Measurements from ENCODE around the gene MUC2. TPM values are rescaled to one million over a fixed set of nuclear protein-coding genes. Genes with fewer than 3 reads are reported as not detected.
"Not testable (repeated sequence)": the region's sequence is repeated elsewhere in the genome, so short reads cannot be mapped to it uniquely, and the experiment has no call there.

The MUC2 gene
- total RNA-seq, 1 donor from 2014 or later, result not detected

- H3K4me3 ChIP-seq (ENCODE audit: low read depth, low read length), result no peak overlapping the region
- TF ChIP-seq CTCF (conservative IDR thresholded peaks at IDR 0.05; ENCODE audit: low read depth, low read length), result no peak
- no peak for DNase-seq (ENCODE audit: low read depth)
Observed at GRCh38 chr11:1109918-1110705, 35.4 kb downstream of the MUC2 start.

GRCh38 chr11:1111545-1112212 is 37.0 kb downstream of the MUC2 start:
- no peak overlapping the region for H3K4me3 ChIP-seq (ENCODE audit: low read depth, low read length)
- TF ChIP-seq CTCF (conservative IDR thresholded peaks at IDR 0.05; ENCODE audit: low read depth, low read length), result no peak
- no peak for DNase-seq (ENCODE audit: low read depth)

- H3K4me3 ChIP-seq (ENCODE audit: low read depth, low read length), result no peak overlapping the region
- DNase-seq (ENCODE audit: low read depth), result no peak
- no peak for TF ChIP-seq CTCF (conservative IDR thresholded peaks at IDR 0.05; ENCODE audit: low read depth, low read length)
Observed at GRCh38 chr11:1112351-1113191, 37.9 kb downstream of the MUC2 start.

- TF ChIP-seq CTCF (conservative IDR thresholded peaks at IDR 0.05; ENCODE audit: low read depth, low read length), result no peak
- DNase-seq (ENCODE audit: low read depth), result no peak
- no peak overlapping the region for H3K4me3 ChIP-seq (ENCODE audit: low read depth, low read length)
Observed at GRCh38 chr11:1113405-1114201, 38.9 kb downstream of the MUC2 start.

GRCh38 chr11:1115292-1115691 is 40.6 kb downstream of the MUC2 start:
- not testable (repeated sequence) for DNase-seq (ENCODE audit: low read depth); H3K4me3 ChIP-seq (ENCODE audit: low read depth, low read length)

GRCh38 chr11:1116104-1116503 is 41.4 kb downstream of the MUC2 start:
- no peak overlapping the region for H3K4me3 ChIP-seq (ENCODE audit: low read depth, low read length)
- no peak for DNase-seq (ENCODE audit: low read depth)
- no peak for TF ChIP-seq CTCF (conservative IDR thresholded peaks at IDR 0.05; ENCODE audit: low read depth, low read length)
